SJCRH30 (cell line): ENCODE results near the gene MLN. TPM values are rescaled to one million over a fixed set of nuclear protein-coding genes. Genes with fewer than 3 reads are reported as not detected.

Experiments used
- DNase-seq, 2 experiments: peaks; one replicate each; pipeline ENCODE4 v3.0.0-alpha.2; 2015 to 2020
- H3K27ac ChIP-seq: fragments of 250-450 bp; sonication (Bioruptor Pico); 2 replicates; pipeline ENCODE4 v1.5.1; 2020; ENCODE audit warnings: mild to moderate bottlenecking, moderate library complexity
- H3K27me3 ChIP-seq: fragments of 250-450 bp; sonication (Bioruptor Pico); 2 replicates; pipeline ENCODE4 v1.5.1; 2020; ENCODE audit warnings: mild to moderate bottlenecking, moderate library complexity
- H3K36me3 ChIP-seq: fragments of 250-450 bp; sonication (Bioruptor Pico); 2 replicates; pipeline ENCODE4 v1.5.1; 2020; ENCODE audit warnings: mild to moderate bottlenecking, moderate library complexity
- H3K4me1 ChIP-seq: fragments of 250-450 bp; sonication (Bioruptor Pico); 2 replicates; pipeline ENCODE4 v1.5.1; 2020; ENCODE audit warnings: mild to moderate bottlenecking, moderate library complexity
- H3K4me3 ChIP-seq: fragments of 250-450 bp; sonication (Bioruptor Pico); 2 replicates; pipeline ENCODE4 v1.5.1; 2020; ENCODE audit warnings: mild to moderate bottlenecking, moderate library complexity
- H3K9me3 ChIP-seq: fragments of 250-450 bp; sonication (Bioruptor Pico); replicated peaks from 2 replicates; pipeline ENCODE4 v1.5.1; 2020; ENCODE audit warnings: mild to moderate bottlenecking, moderate library complexity
- total RNA-seq: library from RNA; depleted of rRNA; stranded (reverse); fragments of >200 nt; shearing (Covaris generic); gene quantifications from 2 replicates; pipeline ENCODE4 v1.2.3, GENCODE V29; 2014

Gene MLN
- total RNA-seq, 1 experiment from 2014 or later = not detected

GRCh38 chr6:33770124-33770832 is 33.5 kb downstream of the MLN start:
- H3K27ac ChIP-seq = no peak overlapping the region; the same call in 1 of the 2 replicates
- peaks cover 11% of the 10 kb centered on the region for H3K36me3 ChIP-seq
- H3K4me3 ChIP-seq = no peak overlapping the region
- H3K4me1 ChIP-seq = peaks cover 43% of the 10 kb centered on the region
- H3K9me3 ChIP-seq = no peaks in the 10 kb centered on the region
- no peaks in the 10 kb centered on the region for H3K27me3 ChIP-seq
- DNase-seq = no peak

DNA sequence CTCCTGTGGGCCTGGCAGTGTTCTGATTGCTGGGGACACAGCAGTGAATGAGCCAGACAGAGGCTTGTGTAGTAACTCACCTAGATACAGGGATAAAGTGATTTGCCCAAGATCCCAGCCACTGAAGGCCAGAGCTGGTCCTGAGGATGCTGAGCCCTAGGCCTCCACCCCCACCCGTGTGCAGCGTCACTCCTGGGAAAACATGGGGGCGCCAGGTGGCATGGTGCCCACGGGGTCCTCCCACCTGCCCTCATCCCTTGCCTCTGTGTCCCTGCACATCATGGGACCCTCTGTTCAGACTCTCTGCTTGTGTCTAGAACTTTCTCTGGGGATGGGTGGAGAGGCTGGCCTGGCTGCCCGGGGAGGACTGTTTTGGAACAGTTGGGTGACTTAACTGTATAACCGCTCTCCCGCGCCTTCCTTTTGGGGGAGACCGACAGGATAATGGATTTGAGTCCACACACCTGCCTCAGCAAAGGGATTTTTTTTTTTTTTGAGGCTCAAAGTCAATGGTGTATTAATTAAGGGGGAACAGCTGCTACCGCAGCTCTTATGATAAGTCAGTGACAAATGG is 34.5 kb downstream of the MLN start:
- Histone ChIP-seq H3K36me3 (peaks cover 3% of the 10 kb centered on the region; the same call in 1 of the 2 replicates), H3K4me3 (no peak overlapping the region), H3K27ac (no peak overlapping the region), H3K4me1 (peaks cover 43% of the 10 kb centered on the region), H3K9me3 (no peaks in the 10 kb centered on the region), H3K27me3 (no peaks in the 10 kb centered on the region)
- peak in 1 of 2 experiments; percentile 55 for DNase-seq

DNA sequence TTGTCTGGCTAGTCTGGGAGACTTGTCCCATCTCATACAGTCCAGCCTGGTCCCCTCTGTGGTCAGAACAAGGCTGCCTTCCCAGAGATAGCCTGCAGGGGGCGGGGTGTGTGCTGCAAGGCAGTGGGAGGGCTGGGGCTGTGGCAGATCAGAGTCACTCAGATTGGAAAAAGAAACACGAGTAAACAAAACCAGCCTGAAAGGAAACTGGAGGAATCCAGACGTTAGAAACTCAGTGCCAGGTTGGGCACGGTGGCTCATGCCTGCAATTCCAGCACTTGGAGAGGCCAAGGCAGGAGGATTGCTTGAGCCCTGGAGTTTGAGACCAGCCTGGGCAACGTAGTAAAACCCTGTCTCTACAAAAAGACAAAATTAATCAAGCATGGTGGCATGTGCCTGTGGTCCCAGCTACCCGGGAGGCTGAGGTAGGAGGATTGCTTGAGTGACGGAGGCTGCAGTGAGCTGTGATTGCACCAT is 35.1 kb downstream of the MLN start:
- Histone ChIP-seq H3K9me3 (no peaks in the 10 kb centered on the region), H3K27ac (no peak overlapping the region), H3K4me1 (peaks cover 43% of the 10 kb centered on the region), H3K27me3 (no peaks in the 10 kb centered on the region), H3K36me3 (peaks cover 3% of the 10 kb centered on the region; the same call in 1 of the 2 replicates), H3K4me3 (no peak overlapping the region)
- peak; percentile 83 to 87 for DNase-seq

DNA sequence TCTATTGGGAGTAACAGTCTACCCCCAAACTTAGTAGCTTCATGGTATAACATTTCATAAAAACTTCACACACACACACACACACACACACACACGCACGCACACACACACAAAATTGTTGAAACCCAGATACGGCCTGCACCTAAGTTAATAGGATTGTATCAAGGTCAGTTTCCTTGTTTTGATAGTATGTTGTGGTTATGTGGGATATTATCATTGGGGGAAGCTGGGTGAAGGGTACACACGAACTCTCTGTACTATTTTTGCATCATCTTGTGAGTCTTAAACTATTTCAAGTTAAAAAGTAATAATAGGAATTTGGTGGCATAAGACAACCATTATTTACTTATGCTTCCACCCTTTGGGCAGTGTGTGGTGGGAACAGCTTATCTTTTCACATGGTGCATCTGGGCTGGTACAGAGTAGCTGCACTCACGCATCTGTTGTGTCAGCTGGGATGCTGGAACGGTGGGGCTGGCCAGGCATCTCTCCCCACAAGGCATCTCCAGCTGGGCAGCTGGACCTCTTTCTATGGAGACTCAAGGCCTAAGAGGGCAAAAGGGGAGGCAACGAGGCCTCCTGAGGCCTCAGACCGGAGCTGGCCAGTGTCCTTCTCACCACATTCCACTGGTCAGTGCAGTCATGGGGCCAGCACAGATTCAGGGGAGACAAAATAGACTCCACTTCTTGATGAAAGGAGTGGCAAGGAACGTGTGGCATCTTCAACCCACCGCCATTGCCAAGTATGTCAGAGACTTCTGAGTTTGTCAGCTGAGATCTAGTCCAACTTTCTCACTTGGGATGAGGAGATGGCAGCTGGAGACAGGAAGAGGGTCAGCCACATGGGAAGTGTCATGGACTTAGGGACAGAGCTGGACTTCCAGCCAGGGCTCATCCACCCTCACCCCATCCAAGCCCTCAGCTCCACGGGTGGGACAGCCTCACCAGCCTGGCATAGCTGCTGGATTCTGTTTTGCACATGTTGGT is 36.6 kb downstream of the MLN start:
- no peaks in the 10 kb centered on the region for H3K9me3 ChIP-seq
- no peaks in the 10 kb centered on the region for H3K27me3 ChIP-seq
- no peaks in the 10 kb centered on the region for H3K36me3 ChIP-seq
- H3K4me1 ChIP-seq = peaks cover 35% of the 10 kb centered on the region
- no peak overlapping the region for H3K27ac ChIP-seq
- no peak overlapping the region for H3K4me3 ChIP-seq
- no peak for DNase-seq

GRCh38 chr6:33765368-33765767 is 38.4 kb downstream of the MLN start:
- Histone ChIP-seq H3K4me1 (peaks cover 38% of the 10 kb centered on the region), H3K9me3 (no peaks in the 10 kb centered on the region), H3K27ac (no peak overlapping the region), H3K27me3 (no peaks in the 10 kb centered on the region), H3K36me3 (no peaks in the 10 kb centered on the region), H3K4me3 (no peak overlapping the region)
- no peak for DNase-seq

DNA sequence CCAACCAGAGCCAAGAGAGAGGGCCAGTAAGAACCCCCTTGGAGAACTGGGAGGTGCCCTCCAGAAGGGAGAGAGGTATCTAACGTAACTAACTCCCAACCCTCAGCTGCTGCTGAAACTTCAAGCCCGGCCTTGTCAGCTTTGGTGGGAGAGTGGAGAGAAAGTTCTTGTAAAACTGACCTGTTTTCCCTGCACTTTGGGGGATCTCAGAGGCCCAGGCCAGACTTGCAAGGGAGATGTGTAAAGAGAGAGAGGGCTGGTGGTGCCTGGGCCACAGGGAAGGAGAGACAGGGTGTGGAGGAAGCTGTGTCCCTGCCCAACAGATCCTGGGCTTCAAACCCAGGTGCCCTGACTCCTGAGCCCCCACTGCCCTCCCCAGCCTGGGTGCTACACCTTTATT is 39.8 kb downstream of the MLN start:
- H3K27me3 ChIP-seq = no peaks in the 10 kb centered on the region

DNA sequence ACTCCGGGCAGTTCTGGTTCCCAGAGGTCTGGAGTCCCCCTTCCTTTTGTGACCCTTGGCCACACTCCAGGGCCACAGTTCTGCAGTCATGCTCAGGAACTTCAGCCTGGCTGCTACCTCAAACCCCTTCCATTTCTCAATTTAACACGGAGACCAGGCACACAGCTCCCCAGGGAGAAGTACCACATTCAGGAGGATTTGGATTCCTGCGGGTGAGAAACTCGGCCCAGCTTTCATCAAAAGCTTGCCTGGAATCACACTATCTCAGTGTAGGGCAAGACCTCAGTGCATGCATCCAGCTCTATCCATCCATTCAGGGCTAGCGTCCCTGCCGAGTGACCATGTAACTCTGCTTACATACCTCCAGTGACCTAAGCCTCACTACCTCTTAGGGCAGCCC is 40.3 kb downstream of the MLN start:
- Histone ChIP-seq H3K4me3 (no peak overlapping the region), H3K36me3 (no peaks in the 10 kb centered on the region), H3K4me1 (peaks cover 23% of the 10 kb centered on the region), H3K27me3 (no peaks in the 10 kb centered on the region), H3K9me3 (no peaks in the 10 kb centered on the region), H3K27ac (no peak overlapping the region)
- DNase-seq = no peak

More for the DNA sequence above, 39.8 kb downstream of the MLN start:
- H3K27ac ChIP-seq = no peak overlapping the region
- H3K4me3 ChIP-seq = no peak overlapping the region
- peaks cover 29% of the 10 kb centered on the region for H3K4me1 ChIP-seq
- no peak for DNase-seq
- H3K9me3 ChIP-seq = no peaks in the 10 kb centered on the region
- no peaks in the 10 kb centered on the region for H3K36me3 ChIP-seq

DNA sequence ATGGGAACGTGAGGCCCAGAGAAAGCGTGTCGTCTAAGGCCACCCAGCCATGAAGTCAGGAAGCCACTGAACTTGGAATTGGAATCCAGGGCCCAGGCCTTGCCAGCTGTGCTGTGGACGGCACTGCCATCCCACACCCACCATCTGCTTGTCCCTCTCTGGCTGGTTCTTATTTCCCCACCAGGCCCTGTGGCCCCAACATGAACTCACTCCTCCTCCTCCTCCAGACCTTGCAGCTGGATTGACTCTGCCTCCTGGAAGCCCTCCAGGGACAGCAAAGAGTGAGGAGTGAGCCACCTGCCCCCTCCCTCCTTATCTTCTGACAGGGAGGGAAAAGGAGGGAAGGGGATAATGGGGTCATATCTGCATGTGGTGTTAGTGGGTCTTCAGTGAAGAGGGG is 41.1 kb downstream of the MLN start:
- no peak overlapping the region for H3K4me3 ChIP-seq
- DNase-seq = no peak
- H3K27ac ChIP-seq = no peak overlapping the region
- H3K36me3 ChIP-seq = no peaks in the 10 kb centered on the region
- H3K27me3 ChIP-seq = no peaks in the 10 kb centered on the region
- H3K9me3 ChIP-seq = no peaks in the 10 kb centered on the region
- peaks cover 21% of the 10 kb centered on the region for H3K4me1 ChIP-seq

DNA sequence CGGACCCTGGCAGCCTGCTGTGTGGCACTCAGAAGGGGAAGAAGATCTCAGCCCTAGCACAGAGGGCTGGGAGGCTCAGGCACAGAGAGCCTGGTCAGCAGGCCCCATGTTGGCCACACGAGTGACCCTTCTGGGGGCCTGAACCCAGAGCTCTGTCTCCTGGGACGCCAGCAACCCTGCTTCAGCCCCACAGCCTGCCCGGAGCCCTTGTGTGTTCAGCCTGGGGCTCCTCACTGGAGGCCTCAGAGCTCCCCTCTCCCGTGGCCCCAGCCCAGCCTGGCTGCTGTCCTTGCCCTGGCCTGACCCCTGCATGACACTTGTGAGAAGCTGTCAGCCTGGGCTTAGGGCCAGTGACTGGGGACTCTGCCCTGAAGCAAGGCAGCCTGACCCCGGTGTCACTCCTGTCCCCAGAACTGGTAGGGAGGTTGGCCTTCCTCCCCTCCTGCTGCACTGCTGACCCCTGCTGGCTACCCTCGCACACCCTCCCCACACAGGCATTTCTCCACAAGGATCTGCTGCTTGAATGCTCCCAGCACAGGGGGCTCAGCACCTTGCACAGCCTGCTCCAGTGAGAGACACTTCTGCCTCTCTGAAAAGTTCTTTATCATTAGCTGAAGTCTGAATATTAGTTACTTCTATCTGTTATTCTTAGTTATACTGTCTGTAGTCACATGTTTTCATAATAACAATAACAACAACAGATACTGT is 41.7 kb downstream of the MLN start:
- H3K36me3 ChIP-seq = no peaks in the 10 kb centered on the region
- peaks cover 21% of the 10 kb centered on the region for H3K4me1 ChIP-seq
- no peak overlapping the region for H3K27ac ChIP-seq
- H3K4me3 ChIP-seq = no peak overlapping the region
- no peaks in the 10 kb centered on the region for H3K27me3 ChIP-seq
- H3K9me3 ChIP-seq = no peaks in the 10 kb centered on the region
- peak; percentile 69 to 75 for DNase-seq

DNA sequence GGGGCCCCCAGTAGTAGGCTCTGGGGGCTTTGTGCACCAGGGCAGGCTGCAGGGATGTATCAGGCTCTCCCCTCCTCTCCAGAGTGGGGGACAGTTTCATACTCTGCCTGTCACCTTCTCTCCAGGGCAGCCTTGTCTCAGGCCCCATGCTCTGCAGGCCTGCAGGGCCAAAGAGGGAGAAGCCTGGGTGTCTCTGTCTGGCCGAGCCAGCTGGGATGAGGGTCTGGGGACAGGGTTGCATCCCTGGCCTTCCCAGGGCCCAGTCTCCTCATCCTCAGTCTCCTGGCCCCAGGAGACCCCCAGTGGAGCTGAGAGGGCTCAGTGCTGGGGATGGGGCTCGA is 42.3 kb downstream of the MLN start:
- Histone ChIP-seq H3K4me3 (no peak overlapping the region), H3K9me3 (no peaks in the 10 kb centered on the region), H3K4me1 (peaks cover 21% of the 10 kb centered on the region), H3K27me3 (no peaks in the 10 kb centered on the region), H3K36me3 (no peaks in the 10 kb centered on the region), H3K27ac (no peak overlapping the region)
- DNase-seq = no peak

- H3K9me3 ChIP-seq = no peaks in the 10 kb centered on the region
- H3K27ac ChIP-seq = no peak overlapping the region
- no peaks in the 10 kb centered on the region for H3K36me3 ChIP-seq
- peaks cover 27% of the 10 kb centered on the region for H3K4me1 ChIP-seq
- no peaks in the 10 kb centered on the region for H3K27me3 ChIP-seq
- no peak overlapping the region for H3K4me3 ChIP-seq
- DNase-seq = no peak
These were observed 43.7 kb downstream of the MLN start for GRCh38 chr6:33759887-33760629.

GRCh38 chr6:33758815-33759216 is 45.0 kb downstream of the MLN start:
- Histone ChIP-seq H3K4me1 (peaks cover 31% of the 10 kb centered on the region), H3K27ac (no peak overlapping the region), H3K27me3 (no peaks in the 10 kb centered on the region), H3K36me3 (no peaks in the 10 kb centered on the region), H3K9me3 (no peaks in the 10 kb centered on the region), H3K4me3 (no peak overlapping the region)
- no peak for DNase-seq

DNA sequence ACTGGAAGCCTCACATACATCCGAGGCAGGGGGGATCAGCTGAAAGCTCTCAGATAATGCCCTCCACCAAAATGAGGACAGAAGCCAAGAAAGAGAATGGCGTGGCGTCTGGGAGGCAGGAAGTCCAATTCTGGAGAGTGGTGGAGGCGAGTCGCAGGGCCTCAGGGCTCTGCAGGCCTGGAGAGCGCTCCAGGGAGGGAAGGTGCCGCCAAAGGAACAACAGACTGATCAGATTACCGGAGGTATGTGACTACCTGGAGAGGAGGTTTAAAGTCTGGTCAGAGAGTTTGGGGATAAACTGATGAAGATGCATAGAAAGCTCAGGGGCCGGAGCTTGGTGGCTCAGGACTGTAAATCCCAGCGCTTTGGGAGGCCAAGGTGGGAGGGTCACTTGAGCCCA is 45.9 kb downstream of the MLN start:
- Histone ChIP-seq H3K4me1 (peaks cover 31% of the 10 kb centered on the region), H3K4me3 (no peak overlapping the region), H3K9me3 (no peaks in the 10 kb centered on the region), H3K27me3 (no peaks in the 10 kb centered on the region), H3K36me3 (no peaks in the 10 kb centered on the region), H3K27ac (no peak overlapping the region)
- DNase-seq = no peak

DNA sequence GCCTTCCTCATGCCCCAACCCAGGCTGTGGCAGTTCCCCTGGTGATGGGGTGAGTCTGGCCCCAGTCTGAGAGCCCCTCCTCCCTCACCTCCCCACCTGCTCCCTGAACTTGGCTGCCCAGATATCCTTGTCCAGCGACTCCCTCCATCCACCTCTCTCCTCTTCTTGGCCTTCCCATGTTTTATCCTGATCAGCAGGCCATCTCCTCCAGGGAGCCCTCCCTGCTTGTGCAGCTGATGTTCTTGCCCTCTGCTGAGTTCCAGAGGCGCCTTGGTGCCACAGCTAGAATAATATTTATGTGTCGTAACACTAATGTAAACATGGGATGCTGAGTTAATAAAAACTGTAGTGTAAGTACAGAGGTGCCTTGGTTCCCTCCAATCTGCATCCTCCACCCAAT is 46.7 kb downstream of the MLN start:
- Histone ChIP-seq H3K9me3 (no peaks in the 10 kb centered on the region), H3K27ac (no peak overlapping the region), H3K36me3 (no peaks in the 10 kb centered on the region), H3K4me3 (no peak overlapping the region), H3K27me3 (no peaks in the 10 kb centered on the region), H3K4me1 (peaks cover 35% of the 10 kb centered on the region)
- no peak for DNase-seq
